Measurements from ENCODE around the gene CCNQ.

GRCh38 chrX:153590961-153591956, 7.7 kb downstream of the CCNQ start:
- TF ChIP-seq CTCF (conservative IDR thresholded peaks at IDR 0.05 in 1 of 2, IDR thresholded peaks at IDR 0.05 in 1 of 2; ENCODE audit: extremely low read depth in 1 of 2, insufficient read depth in 1 of 2, low read depth in 1 of 2, low read length in 2 of 2), result no peak
- no peak for TF ChIP-seq EZH2 (IDR thresholded peaks at IDR 0.05; ENCODE audit: borderline replicate concordance, low read length)

All from mammary epithelial cell (primary cell).